K562 (cell line): Measurements from ENCODE around the gene PDE6C. TPM values are rescaled to one million over a fixed set of nuclear protein-coding genes. Genes with fewer than 3 reads are reported as not detected.

ENCODE experiments used
- ATAC-seq: fragments of 200-7000 bp; cut with Tn5 transposase; 3 replicates; pipeline ENCODE4 v1.9.1; 2020; ENCODE audit warnings: moderate library complexity
- BruUV-seq: library from RNA; stranded (reverse); fragments of 400-500 nt; replicated peaks from 2 replicates; lab custom pipeline; 2021; lab: Mats Ljungman, UMichigan
- CTCF ChIA-PET: fragments of 300-600 bp; formaldehyde crosslinking; extraction: SDS; loops from one replicate; lab custom pipeline; 2021; ENCODE audit warnings: low intra/inter-chr PET ratio; lab: Yijun Ruan, JAX
- POLR2A ChIA-PET: fragments of 300-600, 350-650 bp; sonication (Branson Sonifier 250); formaldehyde crosslinking; extraction: SDS; loops from one replicate; lab custom pipeline; 2021; ENCODE audit warnings: antibody characterized with exemption, inconsistent platforms; lab: Yijun Ruan, JAX
- DNase-seq, 4 experiments: peaks; one replicate each; pipeline versions ENCODE4 v3.0.0 to v3.0.0-alpha.2; 2011 to 2018; ENCODE audit warnings: low spot score in 3 of 4, mixed read lengths in 3 of 4; ENCODE audit errors: extremely low read depth in 1 of 4
- FAIRE-seq: peaks from 2 replicates; lab custom pipeline; 2011; peaks lifted over from hg19 to GRCh38; lab: Jason Lieb, UNC
- H2AFZ ChIP-seq: 2 replicates; pipeline ENCODE4 v1.6.0; 2011; ENCODE audit warnings: low read depth, low read length, control low read depth, inconsistent platforms
- H3K27ac ChIP-seq: fragments of 200-600 bp; 3 replicates; pipeline ENCODE4 v1.8.0; 2011; ENCODE audit warnings: low read depth, mild to moderate bottlenecking, control low read depth, inconsistent platforms, low read length, moderate library complexity, mixed read lengths; ENCODE audit errors: extremely low read depth
- H3K27me3 ChIP-seq, 2 experiments: fragments of 300-600 bp in 1 of 2; 2 replicates in 1 of 2; 3 replicates in 1 of 2; pipeline versions ENCODE4 v1.6.0 to v1.8.0; 2011; ENCODE audit warnings: inconsistent platforms in 2 of 2, low read length in 2 of 2, mild to moderate bottlenecking in 1 of 2, mixed read lengths in 1 of 2, moderate library complexity in 1 of 2; ENCODE audit not compliant: control insufficient read depth in 2 of 2, insufficient read depth in 2 of 2
- H3K36me3 ChIP-seq: fragments of 300-600 bp; 3 replicates; pipeline ENCODE4 v1.8.0; 2011; ENCODE audit warnings: mild to moderate bottlenecking, low read length, inconsistent platforms; ENCODE audit not compliant: control insufficient read depth, insufficient read depth
- H3K4me1 ChIP-seq, 2 experiments: fragments of 200-600 bp in 1 of 2; replicated peaks in 1 of 2; 2 replicates in 1 of 2; 3 replicates in 1 of 2; pipeline versions ENCODE4 v1.5.1 to v1.8.0; 2011; ENCODE audit warnings: inconsistent platforms in 2 of 2, low read length in 2 of 2, mild to moderate bottlenecking in 1 of 2, mixed read lengths in 1 of 2, moderate library complexity in 1 of 2; ENCODE audit not compliant: control insufficient read depth in 2 of 2, insufficient read depth in 2 of 2
- H3K4me2 ChIP-seq: 2 replicates; pipeline ENCODE4 v1.6.1; 2011; ENCODE audit warnings: low read length, control low read depth, inconsistent platforms, mixed read lengths; ENCODE audit not compliant: insufficient read depth
- H3K4me3 ChIP-seq: fragments of 200-600 bp; sonication (generic), shearing (Covaris generic); 2 replicates; pipeline ENCODE4 v1.5.1; 2016; ENCODE audit warnings: control low read depth, inconsistent platforms
- H3K79me2 ChIP-seq: fragments of 200-600 bp; 3 replicates; pipeline ENCODE4 v1.8.0; 2011; ENCODE audit warnings: low read length, inconsistent platforms; ENCODE audit not compliant: control insufficient read depth, insufficient read depth
- H3K9ac ChIP-seq, 2 experiments: 2 replicates each; pipeline versions ENCODE4 v1.6.0 to v1.6.1; 2011; ENCODE audit warnings: low read depth in 2 of 2, low read length in 2 of 2, control low read depth in 1 of 2, inconsistent platforms in 1 of 2, mild to moderate bottlenecking in 1 of 2, mixed read lengths in 1 of 2; ENCODE audit not compliant: insufficient read depth in 1 of 2
- H3K9me1 ChIP-seq: one replicate; pipeline ENCODE4 v1.6.0; 2011; ENCODE audit warnings: inconsistent platforms, mild to moderate bottlenecking, low read length, moderate library complexity; ENCODE audit not compliant: control insufficient read depth, insufficient read depth
- H3K9me3 ChIP-seq: replicated peaks from 2 replicates; pipeline ENCODE4 v1.5.1; 2011; ENCODE audit warnings: low read depth, low read length, inconsistent platforms; ENCODE audit not compliant: control insufficient read depth, insufficient read depth
- H4K20me1 ChIP-seq: replicated peaks from 2 replicates; pipeline ENCODE4 v1.6.1; 2011; ENCODE audit warnings: low read length, inconsistent platforms, mixed read lengths; ENCODE audit not compliant: control insufficient read depth, insufficient read depth
- BRD9 ChIP-seq: fragments of 450-650 bp; IDR thresholded peaks from 2 replicates; pipeline ENCODE4 v1.6.1; 2018; ENCODE audit warnings: low read depth; ENCODE audit not compliant: partially characterized antibody
- ETV1 ChIP-seq: fragments of 450-650 bp; conservative IDR thresholded peaks from 2 replicates; pipeline ENCODE4 v1.6.1; 2016; ENCODE audit warnings: missing genetic modification characterization, control low read depth, low read depth, missing compliant biosample characterization
- SIRT6 ChIP-seq: IDR thresholded peaks from one replicate; pipeline ENCODE4 v1.6.1; 2012; ENCODE audit warnings: low read depth, mild to moderate bottlenecking, control low read depth, inconsistent platforms, low read length, moderate library complexity
- SMAD2 ChIP-seq: fragments of 150-350 bp; IDR thresholded peaks from 2 replicates; pipeline ENCODE4 v1.6.1; 2014; ENCODE audit warnings: low read depth, mild to moderate bottlenecking, low read length
- SNIP1 ChIP-seq: fragments of 450-650 bp; IDR thresholded peaks from 2 replicates; pipeline ENCODE4 v1.7.1; 2017; ENCODE audit warnings: low read depth, mild to moderate bottlenecking
- in situ Hi-C: fragments of 300-500 bp; cut with MboI; formaldehyde crosslinking; loops from 4 replicates; pipeline ENCODE4 v1.15.0; 2018; ENCODE audit warnings: inconsistent platforms, mixed read lengths
- intact Hi-C: fragments of 100-400 bp; cut with micrococcal nuclease; formaldehyde crosslinking; loops from 2 replicates; pipeline ENCODE4 v1.14.2; 2022
- polyA plus RNA-seq, 8 experiments: library from polyadenylated mRNA; depleted of rRNA in 4 of 8; stranded (reverse) in 5 of 8; unstranded in 3 of 8; fragments of >200 nt; fragmentation: Nextera tagmentation in 2 of 8; fragmentation: Illumina TruSeq in 1 of 8; extraction: Ambion mirVana in 2 of 8; extraction: Trizol in 1 of 8; gene quantifications; 2 replicates each; pipeline versions ENCODE4 v1.2.1 to v1.2.3, GENCODE V29; 2011 to 2014; ENCODE audit warnings: inconsistent platforms in 1 of 8, missing spikeins in 1 of 8
- total RNA-seq, 7 experiments: library from RNA; depleted of rRNA in 6 of 7; stranded (reverse); fragments of >200 nt in 6 of 7; fragmentation: Illumina TruSeq in 2 of 7; extraction: Trizol in 2 of 7; gene quantifications; 2 replicates each; pipeline versions ENCODE4 v1.2.1 to v1.2.3, GENCODE V29; 2011 to 2021; ENCODE audit warnings: low replicate concordance in 1 of 7
- TF ChIP-seq, protein P1 (sequence below): fragments of 450-650 bp; IDR thresholded peaks from 2 replicates; pipeline ENCODE4 v1.6.1; 2016; ENCODE audit warnings: borderline replicate concordance

PDE6C gene
- total and polyA plus RNA-seq, 9 of the 15 experiments (the other 6 are each of a cell fraction or from before 2014, with no cell fraction given): not detected

GRCh38 chr10:93707623-93708022 is 95.3 kb downstream of the PDE6C start:
- no peak overlapping the region for H3K9ac ChIP-seq
- H4K20me1 ChIP-seq: no peaks in the 10 kb centered on the region

More at GRCh38 chr10:93707623-93708022, 95.3 kb downstream of the PDE6C start:
- ChIA-PET POLR2A (no interaction called here), CTCF (no interaction called here)
- H3K27me3 ChIP-seq: 0 out of 5 replicates have a peak, but pooled peaks cover 0 to 3% of the 10 kb centered on the region in 2 experiments
- H3K36me3 ChIP-seq: no peaks in the 10 kb centered on the region
- H3K79me2 ChIP-seq: no peaks in the 10 kb centered on the region
- no peaks in the 10 kb centered on the region for H3K9me3 ChIP-seq
- no peak for DNase-seq
- ATAC-seq: no peak
- H2AFZ ChIP-seq: no peak overlapping the region
- H3K4me3 ChIP-seq: no peak overlapping the region
- BruUV-seq: no TSS peak
- H3K9me1 ChIP-seq: no peaks in the 10 kb centered on the region
- no peak for FAIRE-seq
- TF ChIP-seq SIRT6 (no peak), ETV1 (no peak), SMAD2 (no peak), BRD9 (no peak), SNIP1 (no peak)
- TF ChIP-seq, protein P1, sequence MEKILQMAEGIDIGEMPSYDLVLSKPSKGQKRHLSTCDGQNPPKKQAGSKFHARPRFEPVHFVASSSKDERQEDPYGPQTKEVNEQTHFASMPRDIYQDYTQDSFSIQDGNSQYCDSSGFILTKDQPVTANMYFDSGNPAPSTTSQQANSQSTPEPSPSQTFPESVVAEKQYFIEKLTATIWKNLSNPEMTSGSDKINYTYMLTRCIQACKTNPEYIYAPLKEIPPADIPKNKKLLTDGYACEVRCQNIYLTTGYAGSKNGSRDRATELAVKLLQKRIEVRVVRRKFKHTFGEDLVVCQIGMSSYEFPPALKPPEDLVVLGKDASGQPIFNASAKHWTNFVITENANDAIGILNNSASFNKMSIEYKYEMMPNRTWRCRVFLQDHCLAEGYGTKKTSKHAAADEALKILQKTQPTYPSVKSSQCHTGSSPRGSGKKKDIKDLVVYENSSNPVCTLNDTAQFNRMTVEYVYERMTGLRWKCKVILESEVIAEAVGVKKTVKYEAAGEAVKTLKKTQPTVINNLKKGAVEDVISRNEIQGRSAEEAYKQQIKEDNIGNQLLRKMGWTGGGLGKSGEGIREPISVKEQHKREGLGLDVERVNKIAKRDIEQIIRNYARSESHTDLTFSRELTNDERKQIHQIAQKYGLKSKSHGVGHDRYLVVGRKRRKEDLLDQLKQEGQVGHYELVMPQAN: no peak
- H3K4me2 ChIP-seq: no peak overlapping the region
- H3K4me1 ChIP-seq: 0 out of 5 replicates have a peak, but pooled peaks cover 0 to 2% of the 10 kb centered on the region in 2 experiments
- intact Hi-C loops (no loop called here), in situ Hi-C loops (no loop called here)
- H3K27ac ChIP-seq: no peak overlapping the region
